ENCODE results near the gene TMED10. TPM values are rescaled to one million over a fixed set of nuclear protein-coding genes. Genes with fewer than 3 reads are reported as not detected.

Gene TMED10
- total and polyA plus RNA-seq, 4 donors = 79.5 to 398 (median 274) TPM

DNA sequence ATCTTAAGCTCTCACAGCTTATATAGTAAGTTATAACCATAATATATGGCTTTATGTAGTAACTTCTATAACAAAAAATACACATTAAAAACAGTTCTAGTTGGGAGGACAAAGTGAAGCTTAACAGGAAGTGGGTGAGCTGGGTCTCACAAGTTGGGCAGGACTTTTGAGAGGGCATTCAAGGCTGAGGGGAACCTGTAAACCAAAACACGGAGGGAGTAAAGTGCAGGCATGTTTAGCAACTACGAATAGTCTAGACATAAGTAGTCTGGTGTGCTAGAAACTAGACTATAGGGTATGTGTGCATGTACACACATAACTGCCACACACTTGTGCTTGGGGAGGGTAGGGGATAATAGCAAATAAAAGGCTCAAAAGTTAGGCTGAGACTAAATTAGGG lies 35.4 kb downstream of the TMED10 start:
- Histone ChIP-seq H3K9ac (ENCODE audit: insufficient read depth in 1 of 2, low read length in 2 of 2) (no peak overlapping the region), H3K27ac (ENCODE audit: low read depth in 1 of 2, low read length in 1 of 2) (no peak overlapping the region), H3K9me3 (ENCODE audit: control insufficient read depth in 4 of 4, insufficient read depth in 3 of 4, low read length in 3 of 4) (no peaks in the 10 kb centered on the region), H3K27me3 (ENCODE audit: control insufficient read depth in 3 of 3, insufficient read depth in 3 of 3, low read length in 2 of 3) (no peaks in the 10 kb centered on the region), H3K4me3 (no peak overlapping the region), H3K36me3 (ENCODE audit: control insufficient read depth in 4 of 4, insufficient read depth in 4 of 4, low read length in 4 of 4) (peaks cover 0 to 12% (median 4%) of the 10 kb centered on the region in 4 donors), H3K4me1 (ENCODE audit: control insufficient read depth in 5 of 5, insufficient read depth in 5 of 5, low read length in 5 of 5) (peaks cover 0 to 12% (median 4%) of the 10 kb centered on the region in 5 donors)
- ATAC-seq (ENCODE audit: insufficient read depth, low FRiP score) (no peak), DNase-seq (no peak)
- 37 to 39% methylated on average over 2 of the region's 2 CpGs for WGBS, 2 donors
- TF ChIP-seq CTCF (IDR thresholded peaks at IDR 0.05; ENCODE audit: control extremely low read depth, extremely low read depth) = no peak

- ATAC-seq (ENCODE audit: insufficient read depth, low FRiP score) (no peak), DNase-seq (no peak)
- H3K4me3 ChIP-seq = no peak overlapping the region
- no peak overlapping the region for H3K9ac ChIP-seq (ENCODE audit: insufficient read depth in 1 of 2, low read length in 2 of 2)
- no peak overlapping the region for H3K27ac ChIP-seq (ENCODE audit: low read depth in 1 of 2, low read length in 1 of 2)
- peaks cover 0 to 12% (median 4%) of the 10 kb centered on the region in 5 donors for H3K4me1 ChIP-seq (ENCODE audit: control insufficient read depth in 5 of 5, insufficient read depth in 5 of 5, low read length in 5 of 5)
- no peaks in the 10 kb centered on the region for H3K27me3 ChIP-seq (ENCODE audit: control insufficient read depth in 3 of 3, insufficient read depth in 3 of 3, low read length in 2 of 3)
- no peak for TF ChIP-seq CTCF (IDR thresholded peaks at IDR 0.05; ENCODE audit: control extremely low read depth, extremely low read depth)
- 86% methylated on average over 2 of the region's 2 CpGs for WGBS, 2 donors
- peaks cover 0 to 12% (median 4%) of the 10 kb centered on the region in 4 donors for H3K36me3 ChIP-seq (ENCODE audit: control insufficient read depth in 4 of 4, insufficient read depth in 4 of 4, low read length in 4 of 4)
- no peaks in the 10 kb centered on the region for H3K9me3 ChIP-seq (ENCODE audit: control insufficient read depth in 4 of 4, insufficient read depth in 3 of 4, low read length in 3 of 4)
Observed at GRCh38 chr14:75140620-75141019, 35.8 kb downstream of the TMED10 start.

DNA sequence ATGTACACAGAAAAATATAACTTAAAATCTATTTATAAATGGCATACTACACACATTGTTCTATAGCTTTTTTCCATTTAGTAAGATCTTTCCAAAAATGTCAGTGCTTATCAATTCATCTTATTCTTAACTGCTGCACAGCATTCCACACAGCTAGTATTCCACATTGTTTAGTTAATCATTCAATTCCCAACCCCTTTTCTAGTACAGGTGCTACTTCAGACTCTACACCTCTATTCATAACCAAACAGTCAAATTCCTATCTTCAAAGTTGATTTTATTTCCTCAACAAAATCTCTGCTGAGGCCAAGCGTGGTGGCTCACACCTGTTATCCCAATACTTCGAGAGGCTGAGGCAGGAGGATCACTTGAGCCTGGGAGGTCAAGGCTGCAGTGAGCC lies 37.2 kb downstream of the TMED10 start:
- 75 to 91% methylated on average over 2 of the region's 2 CpGs for whole genome bisulfite sequencing, 2 donors
- peaks cover 0 to 12% (median 2%) of the 10 kb centered on the region in 5 donors for H3K4me1 ChIP-seq (ENCODE audit: control insufficient read depth in 5 of 5, insufficient read depth in 5 of 5, low read length in 5 of 5)
- H3K27ac ChIP-seq (ENCODE audit: low read depth in 1 of 2, low read length in 1 of 2) = no peak overlapping the region
- no peaks in the 10 kb centered on the region for H3K27me3 ChIP-seq (ENCODE audit: control insufficient read depth in 3 of 3, insufficient read depth in 3 of 3, low read length in 2 of 3)
- H3K36me3 ChIP-seq (ENCODE audit: control insufficient read depth in 4 of 4, insufficient read depth in 4 of 4, low read length in 4 of 4) = peaks cover 7 to 14% (median 12%) of the 10 kb centered on the region in 4 donors
- H3K9me3 ChIP-seq (ENCODE audit: control insufficient read depth in 4 of 4, insufficient read depth in 3 of 4, low read length in 3 of 4) = no peaks in the 10 kb centered on the region
- H3K9ac ChIP-seq (ENCODE audit: insufficient read depth in 1 of 2, low read length in 2 of 2) = no peak overlapping the region
- TF ChIP-seq CTCF (IDR thresholded peaks at IDR 0.05; ENCODE audit: control extremely low read depth, extremely low read depth) = no peak
- ATAC-seq (ENCODE audit: insufficient read depth, low FRiP score) (no peak), DNase-seq (peak in 1 of 3 donors; percentile 23)
- H3K4me3 ChIP-seq = no peak overlapping the region

DNA sequence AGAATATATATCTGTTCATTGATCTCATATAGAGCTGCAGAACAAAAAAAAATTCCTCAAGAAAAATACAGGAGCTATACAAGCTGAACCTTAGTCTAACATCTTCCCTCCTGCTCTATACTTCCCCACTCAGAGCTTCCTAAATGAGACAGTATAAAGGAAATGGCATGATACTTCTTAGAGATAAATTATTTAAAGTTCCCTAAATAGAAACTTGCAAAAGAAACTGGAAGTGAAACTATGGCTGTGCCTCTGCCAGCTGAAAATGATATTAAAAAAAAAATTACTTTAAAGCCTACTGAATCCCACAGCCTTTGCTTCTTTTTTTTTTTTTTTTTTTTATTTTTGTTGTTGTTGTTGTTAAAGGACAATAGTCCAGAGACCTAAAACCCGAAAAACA lies 37.9 kb downstream of the TMED10 start:
- TF ChIP-seq CTCF (IDR thresholded peaks at IDR 0.05; ENCODE audit: control extremely low read depth, extremely low read depth) = no peak
- ATAC-seq (ENCODE audit: insufficient read depth, low FRiP score) (no peak), DNase-seq (peak in 2 of 3 donors; percentile 56 to 58)
- 30 to 42% methylated on average over 1 of the region's 1 CpG for WGBS, 2 donors
- H3K4me3 ChIP-seq = no peak overlapping the region
- no peaks in the 10 kb centered on the region for H3K27me3 ChIP-seq (ENCODE audit: control insufficient read depth in 3 of 3, insufficient read depth in 3 of 3, low read length in 2 of 3)
- H3K36me3 ChIP-seq (ENCODE audit: control insufficient read depth in 4 of 4, insufficient read depth in 4 of 4, low read length in 4 of 4) = peaks cover 11 to 17% (median 14%) of the 10 kb centered on the region in 4 donors
- peak overlapping the region in 1 of 2 donors; percentile 38 for H3K9ac ChIP-seq (ENCODE audit: insufficient read depth in 1 of 2, low read length in 2 of 2)
- peaks cover 0 to 12% (median 2%) of the 10 kb centered on the region in 5 donors for H3K4me1 ChIP-seq (ENCODE audit: control insufficient read depth in 5 of 5, insufficient read depth in 5 of 5, low read length in 5 of 5)
- no peaks in the 10 kb centered on the region for H3K9me3 ChIP-seq (ENCODE audit: control insufficient read depth in 4 of 4, insufficient read depth in 3 of 4, low read length in 3 of 4)
- no peak overlapping the region for H3K27ac ChIP-seq (ENCODE audit: low read depth in 1 of 2, low read length in 1 of 2)
